NK-92 treated with Interleukin-12 subunit alpha and Interleukin-12 subunit beta, amount 100 ng/mL, for 24 hours (cell line): ENCODE measurements around the gene CDC42BPA.
"Not testable (repeated sequence)": the region's sequence is repeated elsewhere in the genome, so short reads cannot be mapped to it uniquely, and the experiment has no call there.

Experiments
- DNase-seq: peaks from one replicate; lab custom pipeline; 2025; lab: John Stamatoyannopoulos, UW

The CDC42BPA gene

DNA sequence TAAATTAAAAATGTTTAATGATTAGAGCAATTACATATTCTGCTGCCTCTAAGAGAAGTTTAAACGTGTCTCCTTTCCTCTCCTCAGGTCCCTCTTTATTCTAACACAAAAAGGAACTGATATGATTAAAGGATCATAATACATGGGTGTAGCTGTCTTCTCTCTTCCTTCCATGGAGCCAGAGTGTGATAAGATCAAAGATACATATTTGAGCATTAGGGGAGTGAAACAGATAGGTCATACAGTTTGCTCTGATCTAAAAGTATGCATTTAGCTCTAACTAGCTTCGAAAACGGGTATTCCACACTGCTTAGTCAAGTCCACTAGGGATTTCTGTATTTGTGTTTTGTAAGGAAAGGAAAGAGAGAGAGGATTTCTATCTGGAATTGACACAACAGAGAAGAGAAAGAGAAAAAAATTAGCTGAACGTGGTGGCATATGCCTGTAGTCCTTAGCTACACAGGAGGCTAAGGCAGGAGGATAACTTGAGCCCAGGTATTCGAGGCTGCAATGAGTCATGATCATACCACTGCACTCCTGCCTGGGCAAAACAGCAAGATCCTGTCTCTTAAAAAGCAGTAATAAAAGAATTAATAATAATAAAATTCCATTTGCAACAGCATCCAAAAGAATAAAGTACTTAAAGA is 63.1 kb downstream of the CDC42BPA start:
- no peak for DNase-seq

DNA sequence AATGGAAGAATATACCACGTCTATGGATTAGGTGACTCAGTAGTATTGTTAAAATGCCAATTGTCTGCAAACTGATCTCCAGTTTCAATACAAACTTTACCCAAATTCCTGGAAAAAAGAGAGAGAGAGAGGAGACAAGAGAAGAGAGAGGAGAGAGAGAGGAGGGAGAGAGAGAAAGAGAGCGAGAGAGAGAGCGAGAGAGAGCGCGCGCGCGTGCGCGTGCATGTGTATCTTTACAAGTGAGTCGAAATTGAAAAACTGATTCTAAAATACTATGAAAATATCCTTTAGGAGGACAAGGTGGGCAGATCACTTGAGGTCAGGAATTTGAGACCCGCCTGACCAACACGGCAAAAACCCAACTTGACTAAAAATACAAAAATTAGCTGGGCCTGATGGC is 65.2 kb downstream of the CDC42BPA start:
- DNase-seq: no peak

DNA sequence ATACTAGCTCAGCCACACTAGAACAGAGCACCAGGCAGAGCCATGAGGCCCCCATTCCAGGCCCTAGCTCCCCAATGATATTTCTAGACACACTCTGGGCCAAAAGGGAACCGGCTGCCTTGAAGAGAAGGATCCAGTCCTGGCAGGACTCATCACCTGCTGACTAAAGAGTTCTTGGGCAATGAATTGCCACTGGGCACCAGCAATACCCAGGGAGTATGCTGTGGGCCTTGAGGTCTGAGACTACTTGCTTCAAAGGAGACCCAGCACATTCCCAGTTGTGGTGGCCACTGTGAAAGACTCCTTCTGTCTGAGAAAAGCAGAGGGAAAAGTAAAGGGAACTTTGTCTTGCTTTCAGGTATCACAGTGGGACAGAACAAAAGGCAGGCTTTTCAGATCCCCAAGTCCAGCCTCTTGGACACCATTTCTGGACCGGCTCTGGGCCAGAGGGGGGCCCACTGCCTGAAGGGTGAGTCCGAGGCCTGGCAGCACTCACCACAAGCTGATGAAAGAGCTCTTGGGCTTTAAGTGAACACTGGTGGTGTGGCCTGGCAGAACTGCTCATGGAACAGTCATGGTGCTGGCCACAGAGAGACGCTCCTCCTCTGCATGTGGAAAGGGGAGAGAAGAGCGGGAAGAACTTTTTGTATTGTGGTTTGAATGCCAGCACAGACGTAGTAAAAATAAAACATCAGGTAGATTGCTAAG is 72.5 kb downstream of the CDC42BPA start:
- no peak for DNase-seq

DNA sequence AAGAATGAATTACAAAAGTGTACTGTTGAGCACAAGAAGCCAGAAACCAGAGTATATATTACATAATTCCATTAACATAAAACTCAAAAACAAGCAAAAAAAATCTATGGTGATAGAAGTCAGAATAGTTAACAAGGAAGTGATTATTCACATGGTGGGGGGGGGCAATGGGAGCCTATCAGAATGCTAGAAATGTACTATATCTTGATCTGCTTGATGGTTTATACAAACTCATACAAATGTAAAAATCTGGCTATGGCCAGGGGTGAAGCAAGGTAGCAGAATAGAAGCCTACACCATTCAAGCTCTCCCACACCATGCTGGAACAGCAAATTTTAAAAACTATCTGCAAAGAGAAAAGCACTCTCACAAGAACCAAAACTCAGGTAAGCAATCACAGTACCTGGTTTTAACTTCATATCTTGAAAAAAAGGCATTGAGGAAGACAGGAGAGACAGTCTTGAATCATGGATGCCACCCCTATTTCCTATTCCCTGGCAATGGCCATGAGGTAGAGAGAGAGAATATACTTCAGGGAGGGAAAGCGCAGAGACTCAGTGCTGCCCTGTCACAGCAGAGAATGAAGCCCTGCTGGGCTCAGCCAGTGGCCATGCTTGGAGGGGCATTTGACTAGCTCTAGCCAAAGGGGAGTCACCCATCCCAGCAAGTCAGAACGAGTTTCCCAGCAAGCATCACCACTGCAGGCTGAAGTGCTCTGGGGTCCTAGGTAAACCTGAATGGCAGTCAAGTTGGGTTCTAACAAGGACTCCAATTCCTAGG is 73.8 kb downstream of the CDC42BPA start:
- no peak for DNase-seq

DNA sequence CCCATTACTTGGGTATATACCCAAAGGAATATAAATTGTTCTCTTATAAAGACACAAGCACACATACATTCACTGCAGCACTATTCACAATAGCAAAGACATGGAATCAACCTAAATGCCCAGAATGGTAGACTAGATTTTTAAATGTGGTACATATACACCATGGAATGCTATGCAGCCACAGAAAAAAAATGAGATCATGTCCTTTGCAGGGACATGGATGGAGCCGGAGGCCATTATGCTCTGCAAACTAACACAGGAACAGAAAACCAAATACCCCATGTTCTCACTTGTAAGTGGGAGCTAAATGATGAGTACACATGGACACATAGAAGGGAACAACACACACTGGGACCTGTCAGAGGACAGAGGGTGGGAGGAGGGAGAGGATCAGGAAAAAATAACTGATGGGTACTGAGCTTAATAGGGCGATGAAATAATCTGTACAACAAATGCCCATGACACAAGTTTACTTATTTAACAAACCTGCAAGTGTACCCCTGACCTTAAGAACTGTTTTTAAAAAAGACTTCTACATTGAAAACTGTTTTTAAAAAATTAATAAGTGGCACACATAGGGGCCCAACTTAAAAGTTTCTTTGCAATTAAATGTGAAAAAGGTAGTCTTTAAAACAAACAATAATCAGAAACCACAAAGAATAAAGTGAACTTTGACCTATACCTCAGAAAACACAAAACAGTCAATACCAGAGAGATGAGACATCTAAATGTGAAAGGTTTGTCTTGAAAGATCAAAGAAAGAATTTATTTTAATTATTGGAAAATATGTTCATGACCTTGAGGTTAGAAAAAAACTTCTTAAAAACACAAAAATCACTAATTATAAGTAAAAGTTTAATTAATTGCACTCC is 75.2 kb downstream of the CDC42BPA start:
- DNase-seq: no peak

DNA sequence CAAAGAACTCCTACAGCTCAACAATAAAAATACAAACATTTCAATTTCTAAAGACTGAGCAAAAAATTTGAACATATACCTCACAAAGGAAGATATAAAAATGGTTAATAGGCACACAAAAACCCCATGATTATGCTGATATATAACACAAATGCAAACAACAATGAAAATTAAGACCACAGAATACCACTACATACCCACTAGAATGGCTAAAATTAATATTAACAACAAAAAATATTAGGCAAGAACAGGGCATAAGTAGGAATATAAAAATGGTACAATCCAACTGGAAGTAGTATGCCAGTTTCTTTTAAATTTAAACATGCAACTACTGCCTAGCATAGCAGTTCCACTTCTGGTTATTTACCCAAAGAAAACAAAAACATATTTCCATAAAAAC is 77.3 kb downstream of the CDC42BPA start:
- DNase-seq: no peak

DNA sequence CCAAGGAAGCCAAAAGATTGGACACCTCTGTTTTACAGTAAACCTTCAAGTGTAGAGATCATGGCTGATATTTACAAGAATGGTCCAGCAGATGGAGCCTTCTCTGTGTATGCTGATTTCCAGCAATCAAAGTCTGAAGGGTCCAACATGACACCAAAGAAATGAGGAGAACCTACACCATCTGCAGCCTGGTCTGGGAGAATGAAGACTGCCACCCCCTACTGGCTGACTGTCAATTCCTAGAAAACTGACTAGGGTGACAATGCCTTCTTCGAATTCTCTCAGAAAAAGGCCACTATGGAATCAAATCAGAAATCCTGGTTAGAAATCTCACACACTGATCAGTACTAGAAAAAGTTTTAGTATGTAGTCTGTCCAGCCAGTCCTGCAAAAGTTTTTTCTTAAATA is 83.3 kb downstream of the CDC42BPA start:
- no peak for DNase-seq

DNA sequence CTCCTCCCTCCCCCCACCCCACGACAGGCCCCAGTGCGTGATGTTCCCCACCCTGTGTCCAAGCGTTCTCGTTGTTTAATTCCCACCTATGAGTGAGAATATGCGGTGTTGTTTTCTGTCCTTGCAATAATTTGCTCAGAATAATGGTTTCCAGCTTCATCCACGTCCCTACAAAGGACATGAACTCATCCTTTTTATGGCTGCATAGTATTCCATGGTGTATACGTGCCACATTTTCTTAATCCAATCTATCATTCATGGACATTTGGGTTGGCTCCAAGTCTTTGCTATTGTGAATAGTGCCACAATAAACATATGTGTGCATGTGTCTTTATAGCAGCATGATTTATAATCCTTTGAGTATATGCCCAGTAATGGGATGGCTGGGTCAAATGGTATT is 87.2 kb downstream of the CDC42BPA start:
- not testable (repeated sequence) for DNase-seq

DNA sequence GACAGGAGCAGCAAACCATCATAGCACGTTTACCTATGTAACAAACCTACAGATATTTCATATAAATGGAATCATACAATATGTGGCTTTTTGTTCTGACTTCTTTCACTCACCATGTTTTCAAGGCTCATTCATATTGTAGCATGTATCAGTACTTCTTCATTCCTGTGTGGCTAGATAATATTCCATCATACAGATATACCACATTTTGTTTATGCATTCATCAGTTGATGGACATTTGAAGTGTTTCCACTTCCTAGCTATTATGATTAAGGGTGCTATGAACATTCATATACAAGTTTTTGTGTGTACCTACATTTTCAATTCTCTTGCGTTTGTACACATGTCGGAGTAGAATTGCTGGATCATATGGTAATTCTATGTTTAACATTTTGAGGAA is 90.1 kb downstream of the CDC42BPA start:
- no peak for DNase-seq

DNA sequence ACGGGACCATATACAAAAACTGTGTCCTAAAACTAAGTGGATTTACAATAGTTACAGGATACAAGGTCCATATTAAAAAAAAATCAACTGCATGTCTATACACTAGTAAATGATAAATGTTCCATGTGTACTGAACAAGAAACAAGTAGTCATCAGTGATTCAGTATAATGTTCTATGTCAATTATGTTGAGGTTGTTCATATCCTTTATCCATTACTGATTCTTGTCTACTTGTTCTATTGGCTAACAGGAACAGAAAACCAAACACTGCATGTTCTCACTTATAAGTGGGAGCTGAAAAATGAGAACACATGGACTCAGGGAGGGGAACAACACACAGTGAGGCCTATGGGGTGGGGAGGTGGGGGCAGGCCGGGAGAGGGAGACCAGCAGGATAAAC is 90.5 kb downstream of the CDC42BPA start:
- no peak for DNase-seq

DNA sequence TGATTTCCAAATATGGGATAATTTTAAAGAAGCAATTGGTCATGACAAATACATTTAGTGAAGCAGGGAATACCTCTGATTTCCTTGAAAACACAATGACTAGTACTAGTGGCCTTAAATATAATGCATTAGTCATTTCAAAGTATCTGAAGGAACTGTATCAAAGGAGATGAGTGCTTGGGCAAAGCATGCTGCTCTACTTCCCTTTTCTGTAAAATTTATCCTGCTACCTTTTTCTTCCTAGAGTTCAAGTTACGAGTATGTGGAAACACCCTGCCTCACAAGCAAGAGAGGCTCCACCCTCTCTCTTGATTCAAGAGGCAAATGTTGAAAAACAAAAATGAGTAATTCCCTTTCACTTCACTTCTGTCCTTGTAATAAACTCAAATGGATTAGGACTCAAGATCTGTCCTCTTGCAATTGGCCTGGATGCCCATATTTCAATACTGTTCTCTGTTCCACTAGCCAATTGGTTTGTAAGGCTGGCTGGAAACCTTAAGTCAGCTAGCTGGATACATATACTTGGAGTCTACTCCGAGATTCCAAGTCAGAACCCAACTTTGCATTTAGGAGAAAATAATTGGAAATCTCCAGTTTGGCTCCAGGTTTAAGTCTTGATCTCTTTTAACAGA is 92.5 kb downstream of the CDC42BPA start:
- no peak for DNase-seq

DNA sequence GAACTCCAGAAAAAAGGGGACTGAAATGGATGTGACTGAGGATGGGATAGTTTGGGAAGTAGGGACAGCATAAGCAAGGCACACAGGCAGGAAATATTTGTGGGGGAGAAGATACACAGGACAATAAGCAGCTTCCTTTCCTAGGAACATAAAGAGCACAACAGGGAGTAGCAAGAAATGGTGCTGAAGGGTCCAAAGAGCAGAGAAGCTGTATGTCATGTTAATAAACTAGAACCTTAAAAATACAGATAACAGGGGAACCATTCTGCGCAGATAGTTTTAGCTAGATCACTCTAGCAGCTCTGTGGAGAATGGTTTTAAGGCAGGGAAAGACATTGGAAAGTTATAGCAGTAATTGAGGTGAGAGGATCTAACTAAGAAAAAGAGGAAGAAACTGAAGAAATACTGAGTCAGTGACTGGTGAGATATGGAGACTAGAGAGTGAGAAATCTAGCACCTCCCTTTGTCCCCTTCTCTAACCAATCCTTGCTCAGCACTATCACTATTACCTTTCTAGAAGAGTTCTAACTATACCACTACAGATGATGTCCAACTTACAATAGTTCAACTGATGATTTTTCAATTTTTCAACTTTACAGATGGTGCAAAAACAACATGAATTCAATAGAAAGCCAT is 95.0 kb downstream of the CDC42BPA start:
- no peak for DNase-seq

DNA sequence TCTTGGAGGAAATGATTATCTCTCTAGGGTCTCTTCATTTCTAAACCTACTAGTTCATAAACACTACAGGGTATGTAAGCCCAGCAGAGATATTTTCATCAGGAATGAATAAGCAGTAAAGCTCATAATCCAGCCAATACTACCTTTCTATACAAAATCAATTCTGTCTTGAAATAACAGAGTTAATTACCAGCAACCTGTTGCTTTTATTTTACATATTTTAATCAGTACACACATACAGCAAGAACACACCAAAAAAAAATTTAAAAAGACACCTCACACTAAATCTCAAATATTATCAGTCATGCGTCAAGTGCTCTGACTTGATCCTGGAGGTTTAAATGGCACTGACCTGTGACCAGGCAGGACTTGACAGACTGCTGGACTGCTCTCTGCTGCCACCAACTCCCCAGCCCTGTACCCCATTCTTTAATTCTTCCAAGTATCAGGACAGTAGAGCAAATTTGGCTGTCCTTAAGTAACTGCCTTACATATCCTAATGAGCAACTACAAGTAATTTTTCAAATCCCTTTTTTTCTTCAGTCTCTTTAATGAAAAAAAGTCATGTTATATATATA is 98.5 kb downstream of the CDC42BPA start:
- no peak for DNase-seq

DNA sequence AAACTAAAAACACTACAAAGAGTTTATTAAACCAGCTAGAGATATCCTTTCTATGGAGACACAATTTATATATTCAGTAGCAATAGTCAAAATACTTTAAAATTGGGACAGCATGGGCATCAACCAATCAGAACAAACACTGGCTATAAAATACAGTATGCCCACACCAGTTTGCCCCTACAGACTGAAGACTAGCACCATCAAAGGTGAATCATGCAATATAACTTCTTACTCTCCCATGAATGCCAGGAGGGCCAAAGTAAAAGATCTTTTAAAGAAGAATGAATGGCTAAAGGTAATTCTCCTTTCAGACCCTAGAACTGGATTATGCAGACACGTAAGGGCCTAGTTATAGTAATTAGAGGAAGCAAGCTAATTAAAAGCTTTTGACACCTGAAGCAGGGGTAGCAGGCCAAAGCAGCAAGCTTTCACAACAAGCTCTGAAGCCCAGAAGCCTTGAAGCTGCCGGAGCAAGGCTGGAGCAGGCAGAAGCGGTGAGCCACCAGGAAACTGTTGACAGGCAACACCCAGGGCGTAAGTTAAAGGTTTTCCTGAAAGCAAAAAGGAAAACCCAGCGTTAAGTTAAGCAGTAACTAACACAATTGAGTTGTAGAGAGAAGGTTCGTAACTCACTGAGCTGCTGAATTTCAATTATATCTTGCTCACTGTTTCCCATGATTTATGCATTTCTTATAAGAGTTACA is 99.3 kb downstream of the CDC42BPA start:
- DNase-seq: no peak

DNA sequence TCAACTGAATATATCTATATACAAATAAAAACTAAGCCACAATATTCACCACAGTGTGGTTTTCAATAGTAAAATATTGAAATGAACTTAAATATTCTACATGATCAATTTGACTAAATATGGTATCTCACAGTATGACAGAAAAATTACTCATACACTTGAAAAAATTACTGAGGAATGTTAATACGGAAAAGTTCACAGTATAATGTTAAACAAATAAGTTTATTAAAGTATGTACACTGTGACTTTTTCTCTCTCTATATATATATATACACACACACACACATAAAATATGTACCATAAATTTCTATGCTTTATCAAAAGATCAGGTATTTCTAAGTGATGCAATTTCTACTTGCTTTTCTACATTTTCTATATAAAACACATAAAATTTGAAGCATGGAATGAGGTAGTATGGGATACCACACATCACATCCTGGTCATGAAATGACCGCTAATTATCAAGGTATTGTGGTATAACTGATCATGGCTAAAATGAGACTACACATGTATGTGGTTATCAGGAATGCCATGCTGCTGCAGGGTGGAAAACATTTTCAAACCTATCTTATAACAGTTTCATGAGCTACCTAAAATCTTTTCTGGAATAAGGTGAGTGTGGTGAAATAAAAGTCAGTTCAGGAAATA is 102.3 kb downstream of the CDC42BPA start:
- DNase-seq: no peak

DNA sequence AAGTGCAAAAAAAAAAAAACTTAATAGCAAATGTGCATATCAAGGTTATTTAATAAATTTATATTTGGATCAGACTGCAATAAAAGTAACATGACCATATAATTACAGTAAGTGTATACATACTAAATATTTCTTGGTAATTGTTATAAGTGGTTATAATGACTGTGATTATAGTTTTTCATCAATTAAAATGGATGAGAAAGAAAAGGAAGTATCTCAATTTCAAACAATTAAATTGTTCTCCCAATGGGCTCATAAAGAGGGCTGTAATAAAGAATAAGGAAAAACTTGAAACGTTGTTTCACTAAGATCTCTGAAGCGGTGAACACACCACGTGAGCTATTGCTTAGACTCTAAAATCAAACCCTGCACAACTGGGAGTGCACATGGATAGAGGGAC is 104.1 kb downstream of the CDC42BPA start:
- DNase-seq: no peak

DNA sequence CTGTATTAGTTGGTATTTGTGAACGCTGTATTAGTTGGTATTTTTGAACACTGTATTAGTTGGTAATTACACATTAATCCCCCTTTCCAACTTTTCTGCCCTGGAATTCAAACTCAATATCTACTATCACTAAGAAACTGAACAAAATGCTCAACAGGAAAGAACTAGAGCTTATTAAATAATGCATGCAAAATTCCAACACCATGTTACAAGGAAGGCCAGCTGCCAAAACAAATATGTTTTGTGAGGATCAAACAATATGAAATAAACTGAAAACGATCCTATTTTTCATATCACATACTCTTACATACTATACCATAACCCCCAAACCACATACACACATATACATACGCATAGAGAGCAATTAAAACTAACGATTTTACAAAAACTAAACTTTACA is 104.9 kb downstream of the CDC42BPA start:
- DNase-seq: no peak

DNA sequence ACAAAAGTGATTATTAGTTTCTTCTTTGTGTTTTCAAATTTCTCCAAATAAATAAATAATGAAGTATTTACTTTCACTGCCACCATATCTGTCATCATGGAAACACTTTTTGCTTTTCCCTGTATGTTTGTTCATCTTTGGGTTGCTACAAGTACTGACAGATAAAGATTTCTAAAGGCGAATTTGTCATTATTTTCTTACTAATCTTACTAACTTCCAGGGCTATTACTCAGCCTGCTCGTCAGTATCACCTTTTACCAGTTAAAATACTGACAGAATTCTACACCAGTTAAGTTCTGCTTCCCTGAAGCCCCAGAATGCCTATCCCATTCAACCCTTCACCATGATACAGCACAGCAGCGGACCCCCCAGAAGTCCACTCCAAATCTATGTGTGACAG is 106.1 kb downstream of the CDC42BPA start:
- DNase-seq: no peak

DNA sequence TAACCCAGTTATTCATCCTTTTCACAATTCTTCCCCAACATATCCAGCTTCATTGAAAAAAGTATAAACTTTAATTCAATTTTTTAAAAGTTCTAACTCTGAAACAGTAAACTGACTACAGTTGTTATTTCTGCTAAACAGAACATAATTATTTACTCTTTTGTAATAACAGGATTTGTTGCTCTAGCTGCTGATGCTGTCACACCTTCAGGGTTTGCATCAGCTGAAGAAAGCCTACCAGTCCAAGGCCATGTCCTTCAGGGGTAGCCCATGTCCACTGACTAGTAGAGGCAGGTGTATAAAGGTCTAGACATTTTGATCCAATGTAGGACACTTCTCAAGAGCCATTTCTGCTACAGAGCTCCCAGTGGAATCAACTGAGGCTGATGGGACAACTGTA is 107.7 kb downstream of the CDC42BPA start:
- DNase-seq: no peak

DNA sequence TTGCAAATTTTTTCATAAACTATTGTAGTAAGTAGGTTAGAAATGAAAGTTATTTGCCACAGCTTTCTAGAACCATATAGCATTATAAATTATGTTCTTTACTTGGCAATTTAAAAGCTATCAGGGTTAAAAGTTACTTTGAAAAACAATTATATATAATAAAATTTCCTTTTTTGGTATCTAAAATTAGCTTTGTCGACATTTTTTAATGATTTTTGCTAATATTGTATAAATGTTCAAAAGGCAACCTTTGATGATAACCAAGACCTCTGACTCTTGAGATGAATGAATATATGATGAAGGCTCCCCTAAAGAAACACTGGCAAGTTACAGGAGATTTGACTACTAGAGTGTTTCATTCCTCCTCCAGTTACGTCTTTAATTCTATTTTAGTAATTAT is 121.2 kb downstream of the CDC42BPA start:
- no peak for DNase-seq
